ENCODE data around the gene CBFA2T2. TPM values are rescaled to one million over a fixed set of nuclear protein-coding genes. Genes with fewer than 3 reads are reported as not detected.
A peak's percentile ranks its signal among the peaks of the same experiment; 100 is the strongest.

CBFA2T2 gene
- total RNA-seq, 1 experiment from 2014 or later, result 13.1 TPM

GRCh38 chr20:33664762-33665144 lies 174.9 kb downstream of the CBFA2T2 start:
- no peak for DNase-seq (ENCODE audit: low spot score)
- H3K4me3 ChIP-seq (ENCODE audit: low read depth, low read length, poor library complexity, severe bottlenecking), result no peak overlapping the region
- no peak for TF ChIP-seq EZH2 (IDR thresholded peaks at IDR 0.05; ENCODE audit: borderline replicate concordance, low read depth, low read length, poor library complexity, severe bottlenecking)
- no peak for TF ChIP-seq CTCF (conservative IDR thresholded peaks at IDR 0.05; ENCODE audit: low read depth, low read length)
- H3K27me3 ChIP-seq (replicated peaks; ENCODE audit: insufficient read depth, low read depth, low read length, poor library complexity), result no peaks in the 10 kb centered on the region
- no TSS peak for BruUV-seq (replicated peaks)
- intact Hi-C loops (cut with micrococcal nuclease; ENCODE audit: unreplicated experiment), result loop anchor here (5.0 kb wide), 2 partner anchors 463 to 473 kb away; no protein-coding TSS in a partner anchor
- H3K9me3 ChIP-seq (ENCODE audit: low read depth, low read length, poor library complexity, severe bottlenecking), result no peaks in the 10 kb centered on the region
- H3K27ac ChIP-seq (ENCODE audit: low read depth, low read length, poor library complexity, severe bottlenecking), result no peak overlapping the region
- peaks cover 27% of the 10 kb centered on the region for H3K4me1 ChIP-seq (ENCODE audit: insufficient read depth, low read length, poor library complexity, severe bottlenecking)
- CTCF ChIA-PET, result interaction anchor here (0.6 kb wide), 1 partner anchor 208 kb away, joined by 6 read pairs; no protein-coding TSS in a partner anchor
- peaks cover 14% of the 10 kb centered on the region for H3K36me3 ChIP-seq (ENCODE audit: insufficient read depth, low read length, poor library complexity, severe bottlenecking)
- POLR2A ChIA-PET (ENCODE audit: low non-redundant PET), result no interaction called here

- Histone ChIP-seq H3K9me3 (ENCODE audit: low read depth, low read length, poor library complexity, severe bottlenecking) (no peaks in the 10 kb centered on the region), H3K4me3 (ENCODE audit: low read depth, low read length, poor library complexity, severe bottlenecking) (peak within 1 kb of the TSS; percentile 48), H3K4me1 (ENCODE audit: insufficient read depth, low read length, poor library complexity, severe bottlenecking) (peaks cover 34% of the 10 kb centered on the region), H3K27ac (ENCODE audit: low read depth, low read length, poor library complexity, severe bottlenecking) (peak within 1 kb of the TSS; percentile 29), H3K27me3 (replicated peaks; ENCODE audit: insufficient read depth, low read depth, low read length, poor library complexity) (no peaks in the 10 kb centered on the region), H3K36me3 (ENCODE audit: insufficient read depth, low read length, poor library complexity, severe bottlenecking) (peaks cover 16% of the 10 kb centered on the region)
- DNase-seq (ENCODE audit: low spot score), result peak; percentile 80
- ChIA-PET POLR2A (ENCODE audit: low non-redundant PET) (no interaction called here), CTCF (interaction anchor here (0.5 to 1.1 kb wide), 3 partner anchors 29 to 1145 kb away, joined by 3 to 14 read pairs (median 5); no protein-coding TSS in a partner anchor)
- BruUV-seq (replicated peaks), result no TSS peak
- intact Hi-C loops (cut with micrococcal nuclease; ENCODE audit: unreplicated experiment), result loop anchor here (5.0 kb wide), 1 partner anchor 461 kb away; no protein-coding TSS in a partner anchor
- TF ChIP-seq CTCF (conservative IDR thresholded peaks at IDR 0.05; ENCODE audit: low read depth, low read length) (no peak), EZH2 (IDR thresholded peaks at IDR 0.05; ENCODE audit: borderline replicate concordance, low read depth, low read length, poor library complexity, severe bottlenecking) (no peak)
These were observed 176.7 kb downstream of the CBFA2T2 start, which contains the start of gene ACTL10 for GRCh38 chr20:33666293-33667244. TSS of gene ACTL10 (plus strand) at chr20:33666943. CDS start at chr20:33667498, 555 bp downstream.

- peaks cover 16% of the 10 kb centered on the region for H3K36me3 ChIP-seq (ENCODE audit: insufficient read depth, low read length, poor library complexity, severe bottlenecking)
- no TSS peak for BruUV-seq (replicated peaks)
- ChIA-PET CTCF (interaction anchor here (0.6 to 1.1 kb wide), 2 partner anchors 214 to 1146 kb away, joined by 3 to 5 read pairs; no protein-coding TSS in a partner anchor), POLR2A (ENCODE audit: low non-redundant PET) (no interaction called here)
- peak overlapping the region; percentile 29 for H3K27ac ChIP-seq (ENCODE audit: low read depth, low read length, poor library complexity, severe bottlenecking)
- H3K9me3 ChIP-seq (ENCODE audit: low read depth, low read length, poor library complexity, severe bottlenecking), result no peaks in the 10 kb centered on the region
- H3K4me3 ChIP-seq (ENCODE audit: low read depth, low read length, poor library complexity, severe bottlenecking), result peak overlapping the region; percentile 48
- no peaks in the 10 kb centered on the region for H3K27me3 ChIP-seq (replicated peaks; ENCODE audit: insufficient read depth, low read depth, low read length, poor library complexity)
- TF ChIP-seq CTCF (conservative IDR thresholded peaks at IDR 0.05; ENCODE audit: low read depth, low read length), result no peak
- TF ChIP-seq EZH2 (IDR thresholded peaks at IDR 0.05; ENCODE audit: borderline replicate concordance, low read depth, low read length, poor library complexity, severe bottlenecking), result no peak
- intact Hi-C loops (cut with micrococcal nuclease; ENCODE audit: unreplicated experiment), result loop anchor here (5.0 kb wide), 1 partner anchor 460 kb away; no protein-coding TSS in a partner anchor
- DNase-seq (ENCODE audit: low spot score), result peak; percentile 46
- H3K4me1 ChIP-seq (ENCODE audit: insufficient read depth, low read length, poor library complexity, severe bottlenecking), result peaks cover 40% of the 10 kb centered on the region
These were observed 177.4 kb downstream of the CBFA2T2 start for GRCh38 chr20:33667245-33667675.

All from A673 (cell line).